Stimulated activated CD4-positive, alpha-beta T cell treated with anti-CD3 and anti-CD28 coated beads, Interleukin-2, amount 100 ng/mL, for 48 hours (primary cell): ENCODE measurements around the gene COX5B.
"Not testable (repeated sequence)": the region's sequence is repeated elsewhere in the genome, so short reads cannot be mapped to it uniquely, and the experiment has no call there.

Experiments
- DNase-seq, 2 donors: peaks; one replicate each; pipeline ENCODE4 v3.0.0-alpha.2; 2020

The COX5B gene

GRCh38 chr2:97654791-97655190, 8.9 kb downstream of the COX5B start:
- DNase-seq = no peak

DNA sequence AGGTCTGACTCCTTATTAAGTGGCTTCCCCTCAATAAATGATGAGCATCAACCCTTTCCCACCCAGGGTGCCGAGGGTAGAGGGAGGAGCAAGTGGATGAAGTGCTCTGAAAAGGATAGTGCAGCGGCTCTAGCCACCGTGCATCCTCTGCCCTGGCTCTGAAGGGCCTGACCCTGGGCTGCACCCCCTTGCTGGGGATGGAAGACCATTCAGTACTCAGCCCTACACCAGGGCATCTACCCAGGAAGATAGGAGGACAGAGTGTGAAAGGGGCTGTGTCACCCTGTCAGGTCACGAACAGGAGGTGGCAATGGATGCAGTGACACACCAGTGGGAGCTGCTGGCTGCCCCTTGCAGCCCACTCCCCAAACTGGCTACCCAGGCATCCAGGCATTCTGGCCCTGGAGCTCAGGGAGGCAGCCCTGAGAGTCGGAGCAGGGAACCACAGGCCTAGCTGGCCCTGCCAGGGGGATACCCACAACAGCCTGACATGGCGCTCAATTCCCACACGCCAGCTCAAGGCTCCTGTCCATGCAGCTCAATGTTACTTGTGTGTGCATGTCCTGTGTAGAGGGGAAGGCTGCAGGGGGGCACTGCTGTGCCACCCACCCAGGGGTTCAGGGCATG, 10.4 kb downstream of the COX5B start:
- DNase-seq = no peak

DNA sequence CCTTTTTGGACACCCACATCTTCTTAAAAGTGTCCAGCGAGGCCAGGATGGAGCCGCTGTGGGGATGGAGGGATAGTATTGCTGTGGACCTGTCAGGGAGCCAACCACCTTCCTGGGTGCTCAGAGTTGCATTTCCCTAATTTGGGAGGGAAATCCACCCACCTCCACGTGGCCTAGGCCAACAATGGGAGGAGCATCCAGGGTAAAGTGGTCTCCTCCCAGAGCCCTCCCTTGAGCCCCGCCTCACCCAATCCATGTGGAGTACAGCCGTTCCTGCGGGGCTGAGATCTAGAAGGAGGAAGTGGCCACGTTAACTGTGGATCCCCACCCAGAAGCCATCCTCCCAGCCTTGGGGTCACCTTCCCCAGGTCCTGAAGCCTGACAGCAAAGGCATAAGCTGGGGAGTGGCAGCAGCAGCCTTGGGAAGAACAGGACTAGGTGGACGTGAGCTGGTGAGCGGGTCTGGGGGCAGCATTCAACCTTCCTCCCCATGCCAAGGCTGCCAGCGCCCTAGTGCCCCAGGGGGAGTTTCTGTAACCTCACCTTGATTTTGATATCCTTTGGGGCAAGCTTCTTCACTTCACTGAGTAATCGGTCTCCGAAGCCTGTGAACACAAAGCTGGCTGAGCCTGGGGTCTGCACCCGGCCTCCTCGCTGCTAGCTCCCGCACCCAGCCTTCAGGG, 11.2 kb downstream of the COX5B start:
- DNase-seq = no peak

DNA sequence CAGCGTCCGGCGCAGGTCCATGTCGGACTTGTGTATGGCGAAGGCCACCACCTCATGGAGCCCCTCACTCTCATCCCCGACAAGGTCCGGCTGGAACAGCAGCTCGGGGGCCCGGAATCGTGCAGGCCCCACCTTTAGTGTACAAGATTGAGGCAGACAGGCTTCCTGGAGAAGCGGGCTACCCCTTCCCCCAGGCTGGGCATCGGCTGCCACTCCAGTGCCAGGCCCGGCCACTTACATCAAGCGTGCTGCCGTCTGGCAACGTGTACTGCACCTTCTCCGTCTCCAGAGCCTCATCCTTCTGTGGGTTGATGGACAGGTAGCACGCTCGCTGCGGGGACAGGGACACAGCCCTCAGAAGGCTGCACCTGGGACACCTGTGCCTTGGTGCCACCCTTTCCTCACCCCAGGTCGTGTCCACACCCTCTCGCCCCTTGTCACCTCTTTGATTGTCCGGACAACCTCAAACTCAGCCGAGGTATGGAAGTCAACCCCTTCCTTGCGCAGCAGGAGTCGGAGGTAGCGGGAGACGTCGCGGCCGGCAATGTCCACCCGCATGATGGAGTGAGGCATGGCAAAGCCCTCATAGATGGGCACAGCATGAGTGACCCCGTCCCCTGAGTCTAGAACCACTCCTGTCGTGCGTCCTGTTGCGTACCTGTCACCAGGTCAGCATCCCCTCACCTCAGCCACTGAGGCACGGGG, 12.3 kb downstream of the COX5B start:
- no peak for DNase-seq

DNA sequence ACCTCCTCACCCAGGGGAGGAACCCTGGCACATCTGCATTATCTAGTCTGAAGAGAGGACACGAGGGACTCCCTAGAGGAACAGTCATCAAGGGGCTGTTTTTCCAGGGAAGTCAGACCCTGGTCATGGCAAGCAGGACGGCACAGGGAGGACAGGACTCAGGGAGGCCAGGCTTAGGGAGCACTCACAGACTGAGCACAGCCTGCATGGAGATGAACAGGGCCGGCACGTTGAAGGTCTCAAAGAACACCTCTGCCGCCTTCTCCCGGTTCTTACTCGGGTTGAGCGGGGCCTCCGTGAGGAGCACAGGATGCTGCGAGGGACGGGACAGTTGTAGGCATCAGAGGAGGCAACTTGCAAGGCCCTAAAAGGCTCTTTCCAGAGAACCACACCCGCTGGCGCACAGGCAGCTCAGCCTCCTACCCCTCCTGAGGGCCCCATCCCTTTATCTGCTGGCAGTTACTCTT, 12.9 kb downstream of the COX5B start:
- DNase-seq = no peak

DNA sequence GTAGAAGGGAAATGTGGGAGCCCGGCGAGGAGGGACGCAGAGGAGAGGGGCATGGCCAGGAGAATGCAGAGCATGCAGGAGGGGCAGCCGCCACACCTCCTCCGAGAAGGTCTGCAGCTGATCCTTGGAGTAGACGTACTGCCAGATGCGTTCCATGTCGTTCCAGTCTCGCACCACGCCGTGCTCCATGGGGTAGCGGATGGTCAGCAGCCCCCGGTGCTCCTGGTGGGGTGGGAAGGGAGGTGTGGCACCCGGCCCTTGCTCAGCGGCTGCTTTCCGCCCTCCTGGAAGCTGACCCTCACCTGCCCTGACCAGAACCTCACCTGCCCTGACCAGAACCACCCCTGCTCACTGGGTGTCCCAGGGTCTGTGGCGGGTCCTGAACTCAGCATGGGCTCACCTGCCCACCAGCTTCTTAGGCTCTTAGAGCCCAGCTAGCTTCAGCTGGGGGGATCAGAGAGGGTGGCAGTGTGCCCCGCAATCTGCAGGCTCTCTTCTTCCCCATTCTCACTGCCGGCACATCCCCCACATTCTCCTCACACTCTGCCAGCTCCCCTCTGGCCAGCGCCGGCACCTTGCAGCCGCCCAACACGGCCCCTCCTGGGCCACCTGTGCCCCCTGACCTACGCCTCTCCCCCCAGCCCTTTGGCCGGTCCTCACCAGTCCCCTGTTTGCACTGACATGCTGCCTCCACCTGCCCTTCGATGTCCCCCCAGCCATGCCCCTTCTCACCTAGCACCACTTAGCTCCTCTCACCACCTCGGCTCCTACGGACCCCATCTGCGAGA, 13.6 kb downstream of the COX5B start:
- DNase-seq = no peak

- no peak for DNase-seq
Observed at GRCh38 chr2:97660044-97660774, 14.3 kb downstream of the COX5B start.

DNA sequence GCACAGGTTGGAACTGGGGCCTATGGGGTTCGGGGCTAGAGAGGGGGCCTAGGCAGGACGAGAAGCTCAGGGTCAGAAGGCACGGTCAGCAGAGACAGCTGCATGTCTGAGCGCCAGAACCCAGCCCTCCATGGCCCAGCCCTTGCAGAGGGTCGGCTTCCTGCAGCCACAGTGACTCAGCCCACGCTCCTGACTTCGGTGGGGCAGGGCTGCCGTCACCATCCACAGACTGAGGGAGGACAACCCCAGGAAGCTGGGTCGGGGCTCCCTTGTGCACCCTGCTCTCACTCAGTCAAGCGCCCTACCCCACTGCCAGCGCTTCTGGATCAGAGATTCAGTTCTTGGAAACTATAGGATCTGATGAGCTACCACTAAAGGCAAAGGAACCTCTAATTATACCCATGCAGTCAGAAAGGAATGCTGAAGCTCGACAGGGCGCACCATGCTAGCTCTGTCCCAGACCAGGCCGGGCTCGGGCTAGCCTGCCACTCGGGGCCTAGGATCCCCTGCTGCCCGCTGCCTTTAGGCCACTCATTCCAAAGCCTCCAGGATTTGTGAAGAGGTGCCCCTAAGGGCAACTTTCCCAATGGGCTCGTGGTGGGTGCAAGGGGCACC, 15.0 kb downstream of the COX5B start:
- DNase-seq = no peak

DNA sequence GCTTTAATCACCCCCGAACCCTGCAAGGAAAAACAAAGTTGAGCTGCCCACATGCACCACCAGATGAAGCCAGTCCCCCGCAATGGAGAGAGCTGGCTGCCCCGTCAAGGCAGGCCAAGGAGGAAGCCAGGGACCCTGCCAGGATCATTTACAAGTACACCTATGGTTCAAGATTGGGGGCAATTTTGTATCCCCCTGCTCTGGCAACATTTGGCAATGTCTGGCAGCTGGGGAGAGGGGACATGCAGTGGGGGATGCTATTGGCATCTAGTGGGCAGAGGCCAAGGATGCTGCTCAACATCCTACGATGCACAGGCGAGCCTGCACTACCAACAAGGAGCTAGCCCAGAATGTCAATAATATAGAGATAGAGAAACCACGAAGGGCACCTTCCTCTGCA, 16.1 kb downstream of the COX5B start:
- no peak for DNase-seq

- no peak for DNase-seq
Observed at GRCh38 chr2:97662386-97662894, 16.6 kb downstream of the COX5B start.

GRCh38 chr2:97662895-97663625, 17.2 kb downstream of the COX5B start:
- DNase-seq = peak; percentile 69 to 75

DNA sequence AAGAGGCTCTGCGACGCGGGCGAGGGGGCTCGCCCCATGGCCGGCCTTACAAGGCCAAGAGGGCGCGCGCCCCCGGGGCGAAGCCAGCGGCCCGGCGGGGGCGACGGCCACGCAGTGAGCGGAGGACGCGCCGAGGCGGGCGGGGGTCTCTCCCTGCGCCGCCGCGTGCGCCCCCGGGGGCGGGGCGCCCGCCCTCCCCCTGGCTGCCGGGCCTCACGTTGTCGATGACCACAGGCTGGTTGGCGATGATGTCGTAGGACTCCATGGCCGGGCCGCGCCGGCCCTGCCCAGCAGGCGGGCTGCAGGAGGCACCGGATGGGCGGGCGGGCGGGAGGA, 17.7 kb downstream of the COX5B start:
- no peak for DNase-seq

DNA sequence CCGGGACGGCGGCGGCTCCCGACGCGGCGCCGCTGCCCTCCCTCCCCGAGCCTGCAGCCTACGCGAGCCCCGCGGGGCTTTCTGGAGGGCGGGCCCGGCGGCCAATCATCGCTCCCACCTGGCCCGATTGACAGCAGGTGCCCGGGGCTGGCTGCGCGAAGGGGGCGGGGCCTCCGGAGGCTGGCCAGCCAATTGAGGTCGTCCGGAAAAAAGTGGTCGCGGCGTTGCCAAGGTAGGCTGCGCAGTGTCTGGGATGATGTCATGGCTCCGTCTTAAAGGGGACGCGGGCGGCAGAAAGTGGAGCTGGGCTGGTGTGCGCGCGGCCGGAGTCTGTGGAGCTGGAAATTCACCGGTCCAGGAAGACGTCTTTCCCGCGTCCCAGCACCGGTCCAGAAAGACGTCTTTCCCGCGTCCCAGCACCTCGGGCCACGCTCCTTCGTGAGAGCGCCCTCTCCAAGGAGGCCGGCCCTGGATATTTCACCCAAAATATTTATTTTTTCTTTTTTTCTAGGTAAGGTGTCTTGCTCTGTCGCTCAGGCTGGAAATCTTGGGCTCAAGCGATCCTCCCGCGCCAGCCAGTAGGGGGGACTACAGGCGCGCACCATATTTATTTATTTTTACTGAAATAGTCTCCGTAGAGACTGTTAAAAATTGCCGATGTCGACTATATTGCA, 18.2 kb downstream of the COX5B start, which contains the start of gene ACTR1B:
TSS of gene ACTR1B (minus strand) at position 83 of the 674 bp plus-strand sequence. CDS start 154 bp downstream, outside the sequence.
- peak; percentile 93 to 95 for DNase-seq

- peak in 1 of 2 donors; percentile 20 for DNase-seq
Observed at GRCh38 chr2:97664636-97664970, 18.7 kb downstream of the COX5B start.

DNA sequence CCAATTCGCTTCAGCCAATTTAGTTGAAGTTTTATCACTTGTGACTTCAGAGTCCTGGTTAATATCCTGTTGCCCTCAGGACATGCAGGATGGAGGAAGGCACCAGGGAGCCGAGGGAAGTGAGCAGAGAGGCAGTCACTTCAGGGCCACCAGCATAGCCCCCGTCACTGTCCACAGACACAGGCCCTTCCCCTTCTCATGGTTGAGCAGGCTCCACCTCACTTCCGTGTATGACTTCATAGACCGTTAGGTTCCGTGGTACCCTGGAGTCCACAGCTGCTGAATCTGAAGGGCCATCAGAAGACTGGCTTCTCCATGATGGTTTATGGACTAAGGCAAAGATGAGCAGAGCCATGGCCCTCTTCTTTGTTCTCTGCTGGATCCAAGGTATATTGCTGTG, 23.6 kb downstream of the COX5B start, which contains the start of gene C2orf92:
TSS of gene C2orf92 (plus strand) at position 266 of the 400 bp plus-strand sequence. CDS start at position 342, 76 bp downstream.
- no peak for DNase-seq

DNA sequence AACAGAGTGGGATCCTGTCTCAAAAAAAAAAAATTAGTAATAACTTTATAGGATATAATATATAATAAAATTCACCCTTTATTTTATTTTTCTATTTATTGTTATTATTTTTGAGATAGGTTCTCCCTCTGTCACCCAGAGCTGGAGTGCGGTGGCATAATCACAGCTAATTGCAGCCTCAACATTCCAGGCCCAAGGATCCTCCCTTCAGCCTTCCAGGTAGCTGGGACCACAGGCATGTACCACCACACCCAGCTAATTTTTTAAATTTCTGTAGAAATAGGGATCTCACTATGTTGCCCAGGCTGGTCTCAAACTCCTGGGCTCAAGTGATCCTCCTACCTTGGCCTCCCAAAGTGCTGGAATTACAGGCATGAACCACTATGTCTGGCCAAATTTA, 24.6 kb downstream of the COX5B start:
- no peak for DNase-seq

GRCh38 chr2:97671526-97671925, 25.7 kb downstream of the COX5B start:
- DNase-seq = no peak

DNA sequence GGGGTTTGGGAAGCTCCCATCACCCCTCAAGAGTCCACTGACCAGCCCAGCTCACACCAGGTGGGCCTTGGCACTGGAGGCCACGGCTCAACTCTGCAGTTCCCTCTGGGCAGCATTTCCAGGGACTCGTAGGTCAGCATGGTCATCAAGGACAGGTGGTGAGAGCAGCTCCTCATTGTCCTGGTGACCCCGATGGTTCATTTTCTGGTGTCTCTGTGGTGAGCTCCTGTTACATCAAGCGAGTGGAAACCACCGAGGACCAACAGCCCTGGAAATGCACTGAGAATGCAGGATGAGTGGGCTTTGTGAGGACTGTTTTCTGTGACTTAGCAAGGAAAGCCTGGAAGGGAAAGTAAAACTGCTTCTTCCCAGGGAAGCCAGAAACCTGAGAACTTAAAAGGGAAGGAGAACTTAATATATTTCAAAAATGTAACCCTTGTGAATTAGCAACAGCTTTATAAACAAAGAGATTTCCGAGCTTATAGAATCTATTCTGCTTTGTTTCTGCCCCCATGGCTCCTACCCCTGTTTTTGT, 26.8 kb downstream of the COX5B start:
- DNase-seq = not testable (repeated sequence)

DNA sequence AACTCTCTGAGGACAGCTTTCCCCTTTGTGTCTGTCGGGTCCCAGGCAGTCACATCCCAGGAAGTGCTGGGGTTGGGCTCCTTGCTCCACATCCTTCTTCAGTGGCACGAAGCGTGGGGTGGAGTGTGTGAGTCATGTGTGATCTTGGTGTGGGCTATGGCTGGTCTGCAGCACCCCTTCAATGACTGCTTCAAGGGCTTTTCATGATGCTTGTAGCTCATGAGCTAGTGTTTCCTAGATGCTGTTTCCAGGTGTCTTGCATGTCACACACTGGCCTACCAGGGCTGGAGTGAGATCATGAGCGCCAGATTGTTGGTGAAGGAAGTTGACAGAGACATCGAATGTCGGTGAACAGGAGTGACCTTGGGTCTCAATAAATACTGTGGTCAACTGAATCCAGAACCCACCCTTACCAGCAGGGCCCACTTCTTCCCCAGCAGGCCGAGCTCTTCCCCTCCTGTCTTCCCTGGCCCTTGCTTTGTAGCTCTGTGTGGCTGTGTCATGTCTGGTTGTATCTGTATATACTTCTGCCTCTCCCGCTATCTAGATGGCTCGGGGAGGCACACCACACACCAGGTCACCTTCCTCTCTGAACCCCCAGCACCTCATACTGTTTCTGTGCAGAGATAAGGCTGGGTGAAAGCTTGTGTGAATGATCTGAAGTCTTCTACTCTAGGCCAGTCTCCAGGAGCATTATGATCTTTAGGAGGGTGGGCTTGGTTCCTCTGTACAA, 27.5 kb downstream of the COX5B start:
- no peak for DNase-seq

- peak in 1 of 2 donors; percentile 23 for DNase-seq
Observed at GRCh38 chr2:97673915-97674283, 28.0 kb downstream of the COX5B start.
